Memory B cell (primary cell): ENCODE measurements around the gene ZFHX3.

Experiments
- ATAC-seq: fragments of 150-1000 bp; cut with Tn5 transposase; 2 replicates; pipeline ENCODE4 v1.10.0; 2021; ENCODE audit warnings: low read depth, mild to moderate bottlenecking, moderate library complexity
- DNase-seq, 2 donors: peaks; one replicate each; pipeline ENCODE4 v3.0.0; 2022; ENCODE audit warnings: low spot score in 2 of 2
- H3K27ac Mint-ChIP-seq: one replicate; pipeline ENCODE4 v1.8.0; 2022; ENCODE audit warnings: mild to moderate bottlenecking, moderate library complexity, mixed read lengths
- H3K27me3 Mint-ChIP-seq: one replicate; pipeline ENCODE4 v1.8.0; 2022; ENCODE audit warnings: mixed read lengths
- H3K36me3 Mint-ChIP-seq: one replicate; pipeline ENCODE4 v1.8.0; 2022; ENCODE audit warnings: mild to moderate bottlenecking, mixed read lengths
- H3K4me1 Mint-ChIP-seq: one replicate; pipeline ENCODE4 v1.8.0; 2022; ENCODE audit warnings: mixed read lengths
- H3K4me3 Mint-ChIP-seq: one replicate; pipeline ENCODE4 v1.8.0; 2022; ENCODE audit warnings: mild to moderate bottlenecking, moderate library complexity, mixed read lengths
- H3K9me3 Mint-ChIP-seq: one replicate; pipeline ENCODE4 v1.8.0; 2022; ENCODE audit warnings: mixed read lengths

The ZFHX3 gene

GRCh38 chr16:73046202-73046848 is 1.6 kb downstream of the ZFHX3 start:
- Mint-ChIP-seq H3K27me3 (no peaks in the 10 kb centered on the region), H3K4me1 (peaks cover 15% of the 10 kb centered on the region), H3K4me3 (no peak overlapping the region), H3K36me3 (no peaks in the 10 kb centered on the region), H3K27ac (peak overlapping the region; percentile 60), H3K9me3 (no peaks in the 10 kb centered on the region)
- ATAC-seq: no peak
- no peak for DNase-seq

- no peak for ATAC-seq
- H3K4me3 Mint-ChIP-seq: no peak overlapping the region
- H3K4me1 Mint-ChIP-seq: peaks cover 13% of the 10 kb centered on the region
- no peak for DNase-seq
- no peaks in the 10 kb centered on the region for H3K27me3 Mint-ChIP-seq
- H3K27ac Mint-ChIP-seq: peak overlapping the region; percentile 7
- no peaks in the 10 kb centered on the region for H3K36me3 Mint-ChIP-seq
- no peaks in the 10 kb centered on the region for H3K9me3 Mint-ChIP-seq
Measured at GRCh38 chr16:73043828-73044467, 4.0 kb downstream of the ZFHX3 start.

GRCh38 chr16:73042807-73043206 is 5.1 kb downstream of the ZFHX3 start:
- H3K9me3 Mint-ChIP-seq: no peaks in the 10 kb centered on the region
- ATAC-seq (no peak), DNase-seq (no peak)
- no peak overlapping the region for H3K27ac Mint-ChIP-seq
- peaks cover 10% of the 10 kb centered on the region for H3K4me1 Mint-ChIP-seq
- no peaks in the 10 kb centered on the region for H3K36me3 Mint-ChIP-seq
- H3K4me3 Mint-ChIP-seq: no peak overlapping the region
- H3K27me3 Mint-ChIP-seq: peaks cover 2% of the 10 kb centered on the region

- no peaks in the 10 kb centered on the region for H3K36me3 Mint-ChIP-seq
- no peaks in the 10 kb centered on the region for H3K9me3 Mint-ChIP-seq
- ATAC-seq (no peak), DNase-seq (no peak)
- no peak overlapping the region for H3K27ac Mint-ChIP-seq
- peaks cover 12% of the 10 kb centered on the region for H3K4me1 Mint-ChIP-seq
- peaks cover 3% of the 10 kb centered on the region for H3K27me3 Mint-ChIP-seq
- H3K4me3 Mint-ChIP-seq: no peak overlapping the region
Measured at GRCh38 chr16:73041676-73042075, 6.3 kb downstream of the ZFHX3 start.

- H3K36me3 Mint-ChIP-seq: no peaks in the 10 kb centered on the region
- peaks cover 5% of the 10 kb centered on the region for H3K27me3 Mint-ChIP-seq
- no peak for ATAC-seq
- H3K9me3 Mint-ChIP-seq: no peaks in the 10 kb centered on the region
- no peak for DNase-seq
- H3K27ac Mint-ChIP-seq: no peak overlapping the region
- peaks cover 14% of the 10 kb centered on the region for H3K4me1 Mint-ChIP-seq
- no peak overlapping the region for H3K4me3 Mint-ChIP-seq
Measured at GRCh38 chr16:73040735-73041402, 7.1 kb downstream of the ZFHX3 start.

GRCh38 chr16:73040136-73040535 is 7.8 kb downstream of the ZFHX3 start:
- peaks cover 15% of the 10 kb centered on the region for H3K4me1 Mint-ChIP-seq
- no peaks in the 10 kb centered on the region for H3K9me3 Mint-ChIP-seq
- no peaks in the 10 kb centered on the region for H3K36me3 Mint-ChIP-seq
- H3K27ac Mint-ChIP-seq: no peak overlapping the region
- ATAC-seq (no peak), DNase-seq (no peak)
- no peak overlapping the region for H3K4me3 Mint-ChIP-seq
- peaks cover 5% of the 10 kb centered on the region for H3K27me3 Mint-ChIP-seq

- H3K9me3 Mint-ChIP-seq: no peaks in the 10 kb centered on the region
- peaks cover 17% of the 10 kb centered on the region for H3K4me1 Mint-ChIP-seq
- no peak overlapping the region for H3K4me3 Mint-ChIP-seq
- DNase-seq (no peak), ATAC-seq (no peak)
- H3K27ac Mint-ChIP-seq: no peak overlapping the region
- H3K27me3 Mint-ChIP-seq: peaks cover 7% of the 10 kb centered on the region
- no peaks in the 10 kb centered on the region for H3K36me3 Mint-ChIP-seq
Measured at GRCh38 chr16:73037845-73038570, 9.9 kb downstream of the ZFHX3 start.

GRCh38 chr16:73037331-73037745 is 10.6 kb downstream of the ZFHX3 start:
- ATAC-seq: no peak

GRCh38 chr16:73036074-73036826 is 11.7 kb downstream of the ZFHX3 start:
- Mint-ChIP-seq H3K4me3 (peak overlapping the region; percentile 44), H3K36me3 (no peaks in the 10 kb centered on the region), H3K27me3 (peaks cover 11% of the 10 kb centered on the region), H3K4me1 (peaks cover 28% of the 10 kb centered on the region), H3K9me3 (no peaks in the 10 kb centered on the region), H3K27ac (peak overlapping the region; percentile 79)
- peak in 1 of 2 donors; percentile 25 for DNase-seq
- ATAC-seq: peak; percentile 91

More at GRCh38 chr16:73037331-73037745, 10.6 kb downstream of the ZFHX3 start:
- no peak overlapping the region for H3K4me3 Mint-ChIP-seq
- no peaks in the 10 kb centered on the region for H3K9me3 Mint-ChIP-seq
- H3K27ac Mint-ChIP-seq: no peak overlapping the region
- peaks cover 19% of the 10 kb centered on the region for H3K4me1 Mint-ChIP-seq
- no peaks in the 10 kb centered on the region for H3K36me3 Mint-ChIP-seq
- DNase-seq: no peak
- peaks cover 7% of the 10 kb centered on the region for H3K27me3 Mint-ChIP-seq

- Mint-ChIP-seq H3K4me1 (peaks cover 28% of the 10 kb centered on the region), H3K36me3 (no peaks in the 10 kb centered on the region), H3K27ac (no peak overlapping the region), H3K4me3 (no peak overlapping the region), H3K9me3 (no peaks in the 10 kb centered on the region), H3K27me3 (peaks cover 11% of the 10 kb centered on the region)
- ATAC-seq (no peak), DNase-seq (no peak)
Measured at GRCh38 chr16:73034374-73034773, 13.6 kb downstream of the ZFHX3 start.

GRCh38 chr16:73033271-73033998 is 14.5 kb downstream of the ZFHX3 start:
- Mint-ChIP-seq H3K27me3 (peaks cover 11% of the 10 kb centered on the region), H3K27ac (no peak overlapping the region), H3K4me1 (peaks cover 28% of the 10 kb centered on the region), H3K36me3 (no peaks in the 10 kb centered on the region), H3K4me3 (no peak overlapping the region), H3K9me3 (no peaks in the 10 kb centered on the region)
- ATAC-seq: no peak
- DNase-seq: no peak

- Mint-ChIP-seq H3K27me3 (peaks cover 9% of the 10 kb centered on the region), H3K9me3 (no peaks in the 10 kb centered on the region), H3K27ac (no peak overlapping the region), H3K36me3 (no peaks in the 10 kb centered on the region), H3K4me1 (peaks cover 25% of the 10 kb centered on the region), H3K4me3 (no peak overlapping the region)
- no peak for DNase-seq
- ATAC-seq: no peak
Measured at GRCh38 chr16:73032541-73033270, 15.2 kb downstream of the ZFHX3 start.
